GM21515 (cell line): Measurements from ENCODE around the gene C14orf132.

Source experiments
- ATAC-seq: cut with Tn5 transposase; IDR thresholded peaks from one replicate; pipeline ENCODE4 v1.9.1; 2021; ENCODE audit not compliant: unreplicated experiment

C14orf132 gene

DNA sequence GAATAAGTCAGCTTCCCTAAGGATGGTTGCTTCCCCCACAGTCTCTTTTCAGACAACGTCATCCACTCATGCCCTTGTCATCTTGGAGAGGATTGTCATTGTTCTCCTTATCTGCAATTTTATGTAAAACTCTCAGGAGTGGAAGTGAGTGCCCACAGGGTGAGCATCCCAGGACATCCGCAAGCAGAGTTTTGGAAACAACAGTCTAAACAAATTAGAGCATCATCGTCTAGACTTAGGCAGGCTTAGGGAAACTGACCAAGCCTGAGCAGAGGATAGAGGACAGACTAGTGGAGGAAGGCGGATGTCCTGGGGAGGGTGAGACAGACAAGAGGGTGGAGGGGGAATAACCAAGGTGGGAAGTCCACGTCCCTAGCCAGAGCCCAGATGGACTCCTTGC is 101.8 kb downstream of the C14orf132 start:
- ATAC-seq, result no peak
